VCaP (cell line): ENCODE results near the gene ASL.
A peak's percentile ranks its signal among the peaks of the same experiment; 100 is the strongest.
"Not testable (repeated sequence)": the region's sequence is repeated elsewhere in the genome, so short reads cannot be mapped to it uniquely, and the experiment has no call there.

Experiments used
- H3K27ac ChIP-seq: fragments of 450-650 bp; 2 replicates; pipeline ENCODE4 v1.5.1; 2017
- TF ChIP-seq, protein P1 (sequence below): fragments of 450-650 bp; conservative IDR thresholded peaks from 2 replicates; pipeline ENCODE4 v1.5.1; 2017; ENCODE audit warnings: mild to moderate bottlenecking, moderate library complexity

The ASL gene

DNA sequence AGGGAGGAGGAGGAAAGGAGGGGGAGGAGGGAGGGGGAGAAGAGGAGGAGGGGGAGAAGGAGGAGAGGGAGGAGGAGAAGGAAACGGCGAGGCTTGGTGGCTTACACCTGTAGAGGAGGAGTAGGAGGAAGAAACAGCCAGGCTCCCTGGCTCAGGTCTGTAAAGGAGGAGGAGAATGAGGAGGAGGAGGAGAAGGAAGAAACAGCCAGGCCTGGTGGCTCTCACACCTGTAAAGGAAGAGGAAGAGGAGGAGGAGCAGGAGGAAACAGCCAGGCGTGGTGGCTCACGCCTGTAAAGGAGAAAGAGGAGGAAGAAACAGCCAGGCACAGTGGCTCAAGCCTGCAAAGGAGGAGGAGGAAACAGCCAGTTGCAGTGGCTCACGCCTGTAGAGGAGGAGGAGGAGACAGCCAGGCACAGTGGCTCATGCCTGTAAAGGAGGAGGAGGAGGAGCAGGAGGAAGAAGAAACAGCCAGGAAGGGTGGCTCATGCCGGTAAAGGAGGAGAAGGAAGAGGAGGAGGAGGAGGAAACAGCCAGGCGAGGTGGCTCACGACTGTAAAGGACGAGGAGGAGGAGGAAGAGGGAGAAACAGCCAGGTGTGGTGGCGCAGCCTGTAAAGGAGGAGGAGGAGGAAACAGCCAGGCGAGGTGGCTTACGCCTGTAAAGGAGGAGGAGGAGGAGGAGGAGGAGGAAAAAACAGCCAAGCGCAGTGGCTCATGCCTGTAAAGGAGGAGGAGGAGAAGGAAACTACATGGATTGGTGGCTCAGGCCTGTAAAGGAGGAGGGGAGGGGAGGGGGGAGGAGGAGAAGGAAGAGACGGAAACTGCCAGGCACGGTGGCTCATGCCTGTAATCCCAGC is 24.2 kb downstream of the ASL start:
- TF ChIP-seq, protein P1, sequence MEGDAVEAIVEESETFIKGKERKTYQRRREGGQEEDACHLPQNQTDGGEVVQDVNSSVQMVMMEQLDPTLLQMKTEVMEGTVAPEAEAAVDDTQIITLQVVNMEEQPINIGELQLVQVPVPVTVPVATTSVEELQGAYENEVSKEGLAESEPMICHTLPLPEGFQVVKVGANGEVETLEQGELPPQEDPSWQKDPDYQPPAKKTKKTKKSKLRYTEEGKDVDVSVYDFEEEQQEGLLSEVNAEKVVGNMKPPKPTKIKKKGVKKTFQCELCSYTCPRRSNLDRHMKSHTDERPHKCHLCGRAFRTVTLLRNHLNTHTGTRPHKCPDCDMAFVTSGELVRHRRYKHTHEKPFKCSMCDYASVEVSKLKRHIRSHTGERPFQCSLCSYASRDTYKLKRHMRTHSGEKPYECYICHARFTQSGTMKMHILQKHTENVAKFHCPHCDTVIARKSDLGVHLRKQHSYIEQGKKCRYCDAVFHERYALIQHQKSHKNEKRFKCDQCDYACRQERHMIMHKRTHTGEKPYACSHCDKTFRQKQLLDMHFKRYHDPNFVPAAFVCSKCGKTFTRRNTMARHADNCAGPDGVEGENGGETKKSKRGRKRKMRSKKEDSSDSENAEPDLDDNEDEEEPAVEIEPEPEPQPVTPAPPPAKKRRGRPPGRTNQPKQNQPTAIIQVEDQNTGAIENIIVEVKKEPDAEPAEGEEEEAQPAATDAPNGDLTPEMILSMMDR, result no peak
- peak overlapping the region; percentile 99 for H3K27ac ChIP-seq

DNA sequence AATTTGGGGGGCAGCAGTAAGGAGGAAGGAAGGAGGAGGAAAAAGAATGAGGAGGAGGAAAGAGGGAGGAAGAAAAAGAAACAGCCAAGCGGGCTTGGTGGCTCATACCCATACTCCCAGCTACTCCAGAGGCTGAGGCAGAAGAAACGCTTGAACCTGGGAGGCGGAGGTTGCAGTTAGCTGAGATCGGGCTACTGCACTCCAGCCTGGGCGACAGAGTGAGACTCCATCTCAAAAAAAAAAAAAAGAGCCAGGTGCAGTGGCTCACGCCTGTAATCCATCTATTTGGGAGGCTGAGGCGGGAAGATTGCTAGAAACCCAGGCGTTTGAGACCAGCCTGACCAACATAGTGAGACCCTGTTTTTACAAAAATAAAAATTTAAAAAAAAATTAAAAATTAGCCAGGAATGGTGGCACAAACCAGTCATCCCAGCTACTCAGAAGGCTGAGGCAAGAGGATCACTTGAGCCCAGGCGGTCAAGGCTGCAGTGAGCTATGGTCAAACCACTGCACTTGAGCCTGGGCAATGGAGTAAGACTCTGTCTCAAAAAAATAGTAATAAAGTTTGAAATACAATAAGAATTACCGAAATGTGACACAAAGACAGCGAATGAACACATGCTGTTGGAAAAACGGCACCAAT is 24.9 kb downstream of the ASL start:
- peak overlapping the region; percentile 99 for H3K27ac ChIP-seq
- TF ChIP-seq, protein P1, result no peak

DNA sequence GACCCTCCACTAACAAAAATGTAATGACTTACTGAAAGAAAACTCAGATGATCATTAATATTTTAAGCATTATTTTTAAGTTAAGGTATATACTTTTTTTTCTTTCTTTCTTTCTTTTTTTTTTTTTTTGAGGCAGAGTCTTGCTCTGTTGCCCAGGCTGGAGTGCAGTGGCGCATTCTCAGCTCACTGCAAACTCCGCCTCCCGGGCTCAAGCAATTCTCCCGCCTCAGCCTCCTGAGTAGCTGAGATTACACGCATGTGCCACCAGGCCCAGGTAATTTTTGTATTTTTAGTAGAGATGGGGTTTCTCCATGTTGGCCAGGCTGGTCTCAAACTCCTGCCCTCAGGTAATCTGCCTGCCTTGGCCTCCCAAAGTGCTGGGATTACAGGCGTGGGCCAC is 26.5 kb downstream of the ASL start:
- H3K27ac ChIP-seq, result peak overlapping the region; percentile 99; the same call in 1 of the 2 replicates

DNA sequence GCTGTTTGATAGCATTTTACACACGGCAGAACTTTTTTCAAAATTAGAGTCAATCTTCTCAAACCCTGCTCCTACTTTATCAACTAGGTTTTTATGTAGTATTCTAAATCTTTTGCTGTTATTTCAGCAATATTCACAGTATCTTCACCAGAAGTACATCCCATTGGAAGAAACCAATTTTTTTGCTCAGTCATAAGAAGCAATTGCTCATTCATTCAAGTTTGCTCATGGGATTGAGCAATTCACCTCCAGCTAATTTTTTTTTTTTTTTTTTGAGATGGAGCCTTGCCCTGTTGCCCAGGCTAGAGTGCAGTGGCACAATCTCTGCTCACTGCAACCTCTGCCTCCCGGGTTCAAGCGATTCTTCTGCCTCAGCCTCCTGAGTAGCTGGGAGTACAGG is 28.4 kb downstream of the ASL start:
- H3K27ac ChIP-seq, result not testable (repeated sequence)

DNA sequence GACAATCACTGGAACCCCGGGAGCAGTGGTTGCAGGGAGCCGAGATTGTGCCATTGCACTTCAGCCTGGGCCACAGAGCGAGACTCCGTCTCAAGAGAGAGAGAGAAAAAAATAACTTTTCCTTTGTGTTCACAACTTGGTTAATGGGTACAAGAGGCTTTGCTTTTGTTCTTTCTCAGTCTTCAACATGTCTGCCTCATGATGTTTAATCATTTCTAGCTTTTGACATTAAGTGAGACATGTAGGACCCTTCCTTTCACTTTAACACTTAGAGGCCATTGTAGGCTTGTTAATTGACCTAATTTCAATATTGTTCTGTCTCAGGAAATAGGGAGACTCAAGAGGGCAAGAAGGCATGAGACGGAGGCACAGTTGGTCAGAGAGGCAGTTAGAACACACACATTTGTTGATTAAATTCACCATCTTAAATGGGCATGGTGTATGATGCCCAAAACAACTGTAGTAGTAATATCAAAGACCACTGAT is 29.7 kb downstream of the ASL start:
- H3K27ac ChIP-seq, result no peak overlapping the region

DNA sequence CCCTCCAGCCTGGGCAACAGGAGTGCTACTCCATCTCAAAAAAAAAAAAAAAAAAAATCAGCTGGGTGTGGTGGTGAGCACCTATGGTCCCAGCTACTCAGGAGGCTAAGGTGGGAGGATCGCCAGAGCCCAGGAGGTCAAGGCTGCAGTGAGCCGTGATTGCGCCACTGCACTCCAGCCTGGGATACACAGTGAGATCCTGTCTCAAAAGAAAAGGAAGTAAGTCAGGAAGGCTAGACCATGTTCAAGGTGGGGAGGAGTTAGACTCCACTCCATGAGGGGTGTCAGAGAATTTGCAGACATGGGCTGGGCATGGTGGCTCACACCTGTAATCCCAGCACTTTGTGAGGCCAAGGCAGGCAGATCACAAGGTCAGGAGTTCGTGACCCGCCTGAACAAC is 32.8 kb downstream of the ASL start:
- H3K27ac ChIP-seq, result not testable (repeated sequence)

More for the DNA sequence above, 29.7 kb downstream of the ASL start:
- TF ChIP-seq, protein P1, result no peak

DNA sequence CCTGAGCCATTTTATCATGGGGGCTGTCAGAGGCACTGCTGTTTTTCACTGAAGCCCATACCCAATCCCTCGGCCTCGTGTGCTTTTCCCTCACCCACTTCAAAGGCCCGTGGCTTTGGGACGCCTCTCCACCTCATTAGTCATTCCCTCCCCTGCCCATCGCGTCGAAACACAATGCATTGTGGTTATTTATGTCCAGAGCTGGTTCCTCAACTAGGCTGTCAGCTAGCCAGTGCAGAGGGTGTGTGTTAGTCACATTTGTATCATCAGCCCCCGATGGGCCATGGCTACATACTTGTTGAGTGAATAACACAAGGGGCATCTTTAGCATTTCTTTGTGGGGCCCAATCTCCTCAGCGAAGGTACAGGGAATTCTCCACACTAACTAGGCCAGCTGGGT is 35.2 kb downstream of the ASL start:
- no peak overlapping the region for H3K27ac ChIP-seq
- TF ChIP-seq, protein P1, result no peak

DNA sequence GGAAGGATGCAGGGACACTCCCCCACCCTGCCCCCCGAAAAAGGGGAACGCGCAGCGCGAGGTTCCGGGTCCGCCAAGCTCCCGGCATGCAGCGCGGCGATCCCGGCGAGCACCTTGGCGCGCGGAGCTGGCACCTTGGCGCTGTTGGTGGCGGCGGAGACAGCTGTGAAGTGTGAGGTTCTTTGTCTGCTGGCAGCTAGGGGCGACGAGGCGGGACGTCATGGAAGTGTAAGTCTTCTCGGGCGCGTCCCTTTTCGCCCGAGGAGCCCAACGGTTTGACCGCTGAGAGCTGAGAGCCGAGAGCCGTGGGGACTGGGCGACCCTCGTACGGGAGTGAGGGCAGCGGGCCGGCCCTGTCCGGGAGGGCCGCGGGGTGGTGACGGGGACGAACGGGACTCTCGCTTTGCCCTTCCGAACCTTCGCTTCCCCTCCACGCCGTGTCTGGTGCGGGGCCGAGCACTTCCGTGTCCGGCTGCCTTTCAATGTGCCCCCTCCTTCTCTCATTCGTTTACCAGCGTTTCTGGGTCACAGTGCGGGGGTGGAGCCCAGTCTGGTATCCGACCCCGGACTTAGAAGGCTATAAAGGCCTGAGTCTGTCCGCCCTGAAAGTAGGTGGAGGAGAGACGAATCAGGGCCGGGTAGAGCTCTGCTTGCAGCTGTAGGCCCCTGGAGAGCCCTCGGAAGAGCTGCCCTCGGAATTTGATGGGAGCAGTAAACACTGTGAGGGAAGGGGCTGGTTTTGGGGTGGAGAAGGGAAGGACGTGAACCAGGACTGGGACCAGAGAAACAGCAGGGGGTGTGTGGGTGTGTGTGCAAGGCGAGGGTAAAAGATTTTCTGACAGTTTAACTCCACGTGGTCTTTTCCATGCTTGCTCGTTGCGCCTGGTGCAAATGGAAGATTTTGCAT is 39.4 kb downstream of the ASL start, which contains the start of gene CRCP:
TSS of gene CRCP (plus strand) at position 105 of the 907 bp plus-strand sequence. CDS start at position 221, 116 bp downstream.
- TF ChIP-seq, protein P1, result no peak

DNA sequence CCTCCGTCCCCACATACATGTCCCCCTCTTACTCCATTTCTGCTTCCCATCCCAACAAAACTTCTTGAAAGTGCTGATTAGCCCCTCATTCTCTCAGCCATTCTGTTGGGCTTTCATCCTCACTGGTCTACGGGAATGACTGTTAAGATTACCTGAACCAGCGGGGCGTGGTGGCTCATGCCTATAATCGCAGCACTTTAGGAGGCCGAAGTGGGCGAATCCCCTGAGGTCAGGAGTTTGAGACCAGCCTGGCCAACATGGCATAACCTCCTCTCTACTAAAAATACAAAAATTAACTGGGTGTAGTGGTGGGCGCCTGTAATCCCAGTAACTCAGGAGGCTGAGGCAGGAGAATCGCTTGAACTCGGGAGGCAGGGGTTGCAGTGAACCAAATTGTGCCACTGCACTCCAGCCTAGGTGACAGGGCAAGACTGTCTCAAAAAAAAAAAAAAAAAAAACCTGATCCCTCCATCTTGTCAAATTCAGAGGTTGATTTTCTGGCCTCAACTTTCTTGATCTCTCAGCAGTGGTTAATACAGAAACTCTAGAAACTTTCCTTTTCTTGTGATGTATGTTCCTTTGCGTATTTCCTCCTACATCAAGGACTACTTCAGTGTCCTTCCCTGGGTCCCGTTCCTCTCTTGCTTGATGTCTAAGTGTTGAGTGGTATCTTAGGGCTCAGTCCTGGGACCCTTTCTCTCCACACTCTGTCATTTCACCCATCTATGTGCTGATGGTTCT is 41.2 kb downstream of the ASL start:
- H3K27ac ChIP-seq, result peak overlapping the region; percentile 93; the same call in 1 of the 2 replicates

More for the DNA sequence above, 39.4 kb downstream of the ASL start, which contains the start of gene CRCP:
- H3K27ac ChIP-seq, result peak within 1 kb of the TSS; percentile 98
